ENCODE measurements around the gene FAM76A.
A peak's percentile ranks its signal among the peaks of the same experiment; 100 is the strongest.

Gene FAM76A

GRCh38 chr1:27704958-27705357 is 20.8 kb upstream of the FAM76A start:
- Histone ChIP-seq H3K4ac (ENCODE audit: low read length) (no peak overlapping the region), H3K9me3 (replicated peaks in 1 of 2; ENCODE audit: control insufficient read depth in 2 of 2, insufficient read depth in 1 of 2, low read depth in 1 of 2, low read length in 2 of 2) (peaks cover 0 to 8% of the 10 kb centered on the region in 2 donors), H2AFZ (ENCODE audit: low read length) (no peak overlapping the region), H3K18ac (ENCODE audit: low read length) (no peak overlapping the region), H3K4me1 (ENCODE audit: control insufficient read depth in 2 of 2, insufficient read depth in 1 of 2, low read depth in 1 of 2, low read length in 2 of 2) (no peaks in the 10 kb centered on the region), H4K8ac (ENCODE audit: low read depth, low read length) (no peak overlapping the region), H3K27me3 (ENCODE audit: control insufficient read depth in 3 of 3, insufficient read depth in 3 of 3, low read depth in 1 of 3, low read length in 3 of 3) (peaks cover 0 to 7% (median 0%) of the 10 kb centered on the region in 3 experiments), H2BK12ac (ENCODE audit: low read length) (no peak overlapping the region), H3K4me2 (ENCODE audit: insufficient read depth, low read length, poor library complexity, severe bottlenecking) (no peak overlapping the region), H3K23ac (ENCODE audit: low read depth, low read length, poor library complexity) (no peak overlapping the region), H4K91ac (ENCODE audit: low read depth, low read length, poor library complexity) (no peak overlapping the region), H3K79me1 (ENCODE audit: low read depth, low read length) (no peaks in the 10 kb centered on the region), H3K9ac (ENCODE audit: low read depth, low read length, poor library complexity) (no peak overlapping the region), H2BK15ac (ENCODE audit: low read length) (no peak overlapping the region), H3K27ac (replicated peaks; ENCODE audit: low read length) (no peak overlapping the region), H3K36me3 (replicated peaks in 1 of 2; ENCODE audit: control insufficient read depth in 2 of 2, insufficient read depth in 2 of 2, low read length in 2 of 2) (no peaks in the 10 kb centered on the region), H2BK5ac (ENCODE audit: low read length) (no peak overlapping the region), H2BK120ac (ENCODE audit: low read depth, low read length) (no peak overlapping the region), H3K4me3 (ENCODE audit: low read length in 2 of 2) (no peak overlapping the region), H2AK5ac (ENCODE audit: low read depth, low read length) (no peak overlapping the region), H3K14ac (ENCODE audit: low read length) (no peak overlapping the region)
- no peak for DNase-seq (ENCODE audit: low spot score)
- no CpG with 5 or more reads among the region's 4 CpGs for WGBS, 2 donors (ENCODE audit: extremely low coverage in 2 of 2, insufficient read length in 2 of 2, insufficient replicate concordance in 1 of 2)

- no peak overlapping the region for H3K27ac ChIP-seq (replicated peaks; ENCODE audit: low read length)
- no CpG with 5 or more reads among the region's 2 CpGs for WGBS, 2 donors (ENCODE audit: extremely low coverage in 2 of 2, insufficient read length in 2 of 2, insufficient replicate concordance in 1 of 2)
Observed at GRCh38 chr1:27705545-27705944, 20.2 kb upstream of the FAM76A start.

GRCh38 chr1:27710574-27710973 is 15.2 kb upstream of the FAM76A start:
- H3K9ac ChIP-seq (ENCODE audit: low read depth, low read length, poor library complexity): no peak overlapping the region
- no peak overlapping the region for H3K14ac ChIP-seq (ENCODE audit: low read length)
- H3K36me3 ChIP-seq (replicated peaks in 1 of 2; ENCODE audit: control insufficient read depth in 2 of 2, insufficient read depth in 2 of 2, low read length in 2 of 2): no peaks in the 10 kb centered on the region
- no peak overlapping the region for H4K8ac ChIP-seq (ENCODE audit: low read depth, low read length)
- H2BK15ac ChIP-seq (ENCODE audit: low read length): no peak overlapping the region
- H2AK5ac ChIP-seq (ENCODE audit: low read depth, low read length): no peak overlapping the region
- no peak overlapping the region for H2BK5ac ChIP-seq (ENCODE audit: low read length)
- no peak overlapping the region for H2BK120ac ChIP-seq (ENCODE audit: low read depth, low read length)
- no CpG with 5 or more reads among the region's 2 CpGs for WGBS, 2 donors (ENCODE audit: extremely low coverage in 2 of 2, insufficient read length in 2 of 2, insufficient replicate concordance in 1 of 2)
- no peak overlapping the region for H3K4me2 ChIP-seq (ENCODE audit: insufficient read depth, low read length, poor library complexity, severe bottlenecking)
- H3K4me3 ChIP-seq (ENCODE audit: low read length in 2 of 2): no peak overlapping the region
- no peak overlapping the region for H3K27ac ChIP-seq (replicated peaks; ENCODE audit: low read length)
- H3K79me1 ChIP-seq (ENCODE audit: low read depth, low read length): no peaks in the 10 kb centered on the region
- H3K23ac ChIP-seq (ENCODE audit: low read depth, low read length, poor library complexity): no peak overlapping the region
- no peak overlapping the region for H3K18ac ChIP-seq (ENCODE audit: low read length)
- H3K4ac ChIP-seq (ENCODE audit: low read length): no peak overlapping the region
- H3K4me1 ChIP-seq (ENCODE audit: control insufficient read depth in 2 of 2, insufficient read depth in 1 of 2, low read depth in 1 of 2, low read length in 2 of 2): peaks cover 0 to 2% of the 10 kb centered on the region in 2 donors
- H2BK12ac ChIP-seq (ENCODE audit: low read length): no peak overlapping the region
- DNase-seq (ENCODE audit: low spot score): no peak
- no peak overlapping the region for H2AFZ ChIP-seq (ENCODE audit: low read length)
- no peaks in the 10 kb centered on the region for H3K9me3 ChIP-seq (replicated peaks in 1 of 2; ENCODE audit: control insufficient read depth in 2 of 2, insufficient read depth in 1 of 2, low read depth in 1 of 2, low read length in 2 of 2)
- H4K91ac ChIP-seq (ENCODE audit: low read depth, low read length, poor library complexity): no peak overlapping the region
- peaks cover 0 to 3% (median 0%) of the 10 kb centered on the region in 3 experiments for H3K27me3 ChIP-seq (ENCODE audit: control insufficient read depth in 3 of 3, insufficient read depth in 3 of 3, low read depth in 1 of 3, low read length in 3 of 3)

More at GRCh38 chr1:27705545-27705944, 20.2 kb upstream of the FAM76A start:
- no peaks in the 10 kb centered on the region for H3K4me1 ChIP-seq (ENCODE audit: control insufficient read depth in 2 of 2, insufficient read depth in 1 of 2, low read depth in 1 of 2, low read length in 2 of 2)
- H3K36me3 ChIP-seq (replicated peaks in 1 of 2; ENCODE audit: control insufficient read depth in 2 of 2, insufficient read depth in 2 of 2, low read length in 2 of 2): no peaks in the 10 kb centered on the region
- H3K18ac ChIP-seq (ENCODE audit: low read length): no peak overlapping the region
- H3K27me3 ChIP-seq (ENCODE audit: control insufficient read depth in 3 of 3, insufficient read depth in 3 of 3, low read depth in 1 of 3, low read length in 3 of 3): peaks cover 0 to 5% (median 0%) of the 10 kb centered on the region in 3 experiments
- H3K23ac ChIP-seq (ENCODE audit: low read depth, low read length, poor library complexity): no peak overlapping the region
- no peak overlapping the region for H3K14ac ChIP-seq (ENCODE audit: low read length)
- peaks cover 0 to 8% of the 10 kb centered on the region in 2 donors for H3K9me3 ChIP-seq (replicated peaks in 1 of 2; ENCODE audit: control insufficient read depth in 2 of 2, insufficient read depth in 1 of 2, low read depth in 1 of 2, low read length in 2 of 2)
- H3K4ac ChIP-seq (ENCODE audit: low read length): no peak overlapping the region
- DNase-seq (ENCODE audit: low spot score): no peak
- H3K9ac ChIP-seq (ENCODE audit: low read depth, low read length, poor library complexity): no peak overlapping the region
- H3K4me3 ChIP-seq (ENCODE audit: low read length in 2 of 2): no peak overlapping the region
- H2AFZ ChIP-seq (ENCODE audit: low read length): no peak overlapping the region
- no peak overlapping the region for H4K8ac ChIP-seq (ENCODE audit: low read depth, low read length)
- no peak overlapping the region for H2BK120ac ChIP-seq (ENCODE audit: low read depth, low read length)
- H3K4me2 ChIP-seq (ENCODE audit: insufficient read depth, low read length, poor library complexity, severe bottlenecking): no peak overlapping the region
- no peaks in the 10 kb centered on the region for H3K79me1 ChIP-seq (ENCODE audit: low read depth, low read length)
- no peak overlapping the region for H2AK5ac ChIP-seq (ENCODE audit: low read depth, low read length)
- no peak overlapping the region for H2BK5ac ChIP-seq (ENCODE audit: low read length)
- no peak overlapping the region for H4K91ac ChIP-seq (ENCODE audit: low read depth, low read length, poor library complexity)
- no peak overlapping the region for H2BK12ac ChIP-seq (ENCODE audit: low read length)
- no peak overlapping the region for H2BK15ac ChIP-seq (ENCODE audit: low read length)

GRCh38 chr1:27713139-27713725 is 12.5 kb upstream of the FAM76A start:
- Histone ChIP-seq H3K9ac (ENCODE audit: low read depth, low read length, poor library complexity) (no peak overlapping the region), H4K8ac (ENCODE audit: low read depth, low read length) (no peak overlapping the region), H4K91ac (ENCODE audit: low read depth, low read length, poor library complexity) (no peak overlapping the region), H3K27ac (replicated peaks; ENCODE audit: low read length) (no peak overlapping the region), H3K4ac (ENCODE audit: low read length) (no peak overlapping the region), H3K27me3 (ENCODE audit: control insufficient read depth in 3 of 3, insufficient read depth in 3 of 3, low read depth in 1 of 3, low read length in 3 of 3) (peaks cover 0 to 1% (median 0%) of the 10 kb centered on the region in 3 experiments), H3K4me1 (ENCODE audit: control insufficient read depth in 2 of 2, insufficient read depth in 1 of 2, low read depth in 1 of 2, low read length in 2 of 2) (peaks cover 0 to 2% of the 10 kb centered on the region in 2 donors), H3K4me3 (ENCODE audit: low read length in 2 of 2) (no peak overlapping the region), H3K36me3 (replicated peaks in 1 of 2; ENCODE audit: control insufficient read depth in 2 of 2, insufficient read depth in 2 of 2, low read length in 2 of 2) (no peaks in the 10 kb centered on the region), H2BK12ac (ENCODE audit: low read length) (no peak overlapping the region), H2BK120ac (ENCODE audit: low read depth, low read length) (no peak overlapping the region), H2AFZ (ENCODE audit: low read length) (peak overlapping the region; percentile 46), H3K18ac (ENCODE audit: low read length) (no peak overlapping the region), H2AK5ac (ENCODE audit: low read depth, low read length) (no peak overlapping the region), H3K23ac (ENCODE audit: low read depth, low read length, poor library complexity) (no peak overlapping the region), H3K4me2 (ENCODE audit: insufficient read depth, low read length, poor library complexity, severe bottlenecking) (no peak overlapping the region), H3K14ac (ENCODE audit: low read length) (no peak overlapping the region), H2BK15ac (ENCODE audit: low read length) (no peak overlapping the region), H3K79me1 (ENCODE audit: low read depth, low read length) (no peaks in the 10 kb centered on the region), H2BK5ac (ENCODE audit: low read length) (no peak overlapping the region), H3K9me3 (replicated peaks in 1 of 2; ENCODE audit: control insufficient read depth in 2 of 2, insufficient read depth in 1 of 2, low read depth in 1 of 2, low read length in 2 of 2) (peaks cover 2 to 7% of the 10 kb centered on the region in 2 donors)
- no CpG with 5 or more reads among the region's 3 CpGs for WGBS, 2 donors (ENCODE audit: extremely low coverage in 2 of 2, insufficient read length in 2 of 2, insufficient replicate concordance in 1 of 2)
- no peak for DNase-seq (ENCODE audit: low spot score)
